K562 (cell line): ENCODE results near the gene G6PD. TPM values are rescaled to one million over a fixed set of nuclear protein-coding genes. Genes with fewer than 3 reads are reported as not detected.

Experiments used
- ARID3A ChIP-seq: IDR thresholded peaks from 2 replicates; pipeline ENCODE4 v1.6.1; 2012; ENCODE audit warnings: low read depth, low read length, improper control_type of control experiment, borderline replicate concordance
- BRD9 ChIP-seq: fragments of 450-650 bp; IDR thresholded peaks from 2 replicates; pipeline ENCODE4 v1.6.1; 2018; ENCODE audit warnings: low read depth; ENCODE audit not compliant: partially characterized antibody
- BRF1 ChIP-seq: IDR thresholded peaks from 3 replicates; pipeline ENCODE4 v1.6.1; 2011; ENCODE audit warnings: borderline replicate concordance, mild to moderate bottlenecking; ENCODE audit not compliant: insufficient read length; ENCODE audit errors: extremely low read depth
- CAMTA2 ChIP-seq: fragments of 250-450 bp; sonication (Bioruptor Pico); conservative IDR thresholded peaks from 2 replicates; pipeline ENCODE4 v1.5.1; 2022
- DLX4 ChIP-seq: fragments of 250-450 bp; sonication (Bioruptor Pico); IDR thresholded peaks from 2 replicates; pipeline ENCODE4 v1.6.1; 2021; ENCODE audit warnings: mild to moderate bottlenecking
- HLTF ChIP-seq: fragments of 450-650 bp; IDR thresholded peaks from 2 replicates; pipeline ENCODE4 v1.6.1; 2016
- HSF4 ChIP-seq: fragments of 250-450 bp; sonication (Bioruptor Pico); IDR thresholded peaks from 2 replicates; pipeline ENCODE4 v2.1.2; 2022; ENCODE audit warnings: mild to moderate bottlenecking, moderate library complexity, borderline replicate concordance
- MYNN ChIP-seq, 2 experiments: sonication (generic); formaldehyde crosslinking in 1 of 2; IDR thresholded peaks; 2 replicates each; pipeline versions ENCODE4 v1.5.0 to v1.6.1; 2016 to 2020; ENCODE audit warnings: antibody characterized with exemption in 1 of 2, missing genetic modification reagents in 1 of 2
- NR2C1 ChIP-seq, 2 experiments: fragments of 450-650 bp; IDR thresholded peaks; 2 replicates each; pipeline ENCODE4 v1.6.1; 2017; ENCODE audit warnings: mild to moderate bottlenecking in 2 of 2, antibody characterized with exemption in 1 of 2, inconsistent platforms in 1 of 2, missing compliant biosample characterization in 1 of 2, missing genetic modification characterization in 1 of 2
- POLR2A ChIP-seq: fragments of 450-650 bp; conservative IDR thresholded peaks from 2 replicates; pipeline ENCODE4 v1.6.1; 2016
- POLR3G ChIP-seq: IDR thresholded peaks from 2 replicates; pipeline ENCODE4 v1.6.1; 2011; ENCODE audit not compliant: insufficient read length, insufficient replicate concordance; ENCODE audit errors: extremely low read depth
- PYGO2 ChIP-seq: fragments of 450-650 bp; IDR thresholded peaks from 2 replicates; pipeline ENCODE4 v1.6.1; 2016; ENCODE audit warnings: mild to moderate bottlenecking, missing genetic modification characterization, moderate library complexity, missing compliant biosample characterization
- RBFOX2 ChIP-seq: fragments of 200-400 bp; formaldehyde crosslinking; IDR thresholded peaks from 2 replicates; pipeline ENCODE4 v1.6.1; 2017; ENCODE audit warnings: low read depth, mild to moderate bottlenecking, low read length, moderate library complexity
- SMAD1 ChIP-seq: fragments of 150-350 bp; IDR thresholded peaks from 2 replicates; pipeline ENCODE4 v1.6.1; 2014; ENCODE audit warnings: low read length, low read depth; ENCODE audit not compliant: partially characterized antibody
- SRSF1 ChIP-seq: fragments of 200-400 bp; formaldehyde crosslinking; IDR thresholded peaks from 2 replicates; pipeline ENCODE4 v1.6.1; 2017; ENCODE audit warnings: mild to moderate bottlenecking, low read depth, low read length, moderate library complexity
- TCFL5 ChIP-seq: fragments of 250-450 bp; sonication (Bioruptor Pico); conservative IDR thresholded peaks from 2 replicates; pipeline ENCODE4 v1.6.1; 2021; ENCODE audit warnings: mild to moderate bottlenecking, moderate library complexity, matching md5 sums
- ZBTB33 ChIP-seq: sonication (generic); formaldehyde crosslinking; IDR thresholded peaks from 2 replicates; pipeline ENCODE4 v1.8.1; 2023; ENCODE audit warnings: mild to moderate bottlenecking, missing genetic modification reagents
- ZFP30 ChIP-seq: fragments of 250-450 bp; sonication (Bioruptor Pico); IDR thresholded peaks from 2 replicates; pipeline ENCODE4 v1.8.0; 2022; ENCODE audit warnings: moderate library complexity, mild to moderate bottlenecking, inconsistent platforms, borderline replicate concordance
- ZFP36 ChIP-seq: fragments of 150-350 bp; IDR thresholded peaks from 2 replicates; pipeline ENCODE4 v1.6.1; 2018; ENCODE audit warnings: low read length, low read depth; ENCODE audit not compliant: partially characterized antibody
- ZNF316 ChIP-seq: fragments of 450-650 bp; IDR thresholded peaks from 2 replicates; pipeline ENCODE4 v1.6.1; 2016
- ZNF41 ChIP-seq: fragments of 250-450 bp; sonication (Bioruptor Pico); conservative IDR thresholded peaks from 2 replicates; pipeline ENCODE4 v1.4.0; 2020; ENCODE audit warnings: mild to moderate bottlenecking
- ZNF444 ChIP-seq: fragments of 250-450 bp; sonication (Bioruptor Pico); IDR thresholded peaks from 2 replicates; pipeline ENCODE4 v1.4.0; 2020; ENCODE audit warnings: mild to moderate bottlenecking, moderate library complexity
- ZNF780A ChIP-seq: fragments of 250-450 bp; sonication (Bioruptor Pico); IDR thresholded peaks from 2 replicates; pipeline ENCODE4 v1.5.0; 2021; ENCODE audit warnings: mild to moderate bottlenecking
- ZSCAN29 ChIP-seq: fragments of 450-650 bp; IDR thresholded peaks from 2 replicates; pipeline ENCODE4 v1.6.1; 2017
- ZZZ3 ChIP-seq: fragments of 450-650 bp; IDR thresholded peaks from 2 replicates; pipeline ENCODE4 v1.6.1; 2016; ENCODE audit warnings: antibody characterized with exemption, mild to moderate bottlenecking, moderate library complexity
- polyA plus RNA-seq, 8 experiments: library from polyadenylated mRNA; depleted of rRNA in 4 of 8; stranded (reverse) in 5 of 8; unstranded in 3 of 8; fragments of >200 nt; fragmentation: Nextera tagmentation in 2 of 8; fragmentation: Illumina TruSeq in 1 of 8; extraction: Ambion mirVana in 2 of 8; extraction: Trizol in 1 of 8; gene quantifications; 2 replicates each; pipeline versions ENCODE4 v1.2.1 to v1.2.3, GENCODE V29; 2011 to 2014; ENCODE audit warnings: inconsistent platforms in 1 of 8, missing spikeins in 1 of 8
- total RNA-seq, 7 experiments: library from RNA; depleted of rRNA in 6 of 7; stranded (reverse); fragments of >200 nt in 6 of 7; fragmentation: Illumina TruSeq in 2 of 7; extraction: Trizol in 2 of 7; gene quantifications; 2 replicates each; pipeline versions ENCODE4 v1.2.1 to v1.2.3, GENCODE V29; 2011 to 2021; ENCODE audit warnings: low replicate concordance in 1 of 7
- TF ChIP-seq, protein P1 (sequence below): fragments of 450-650 bp; formaldehyde crosslinking; IDR thresholded peaks from 2 replicates; pipeline ENCODE4 v1.4.0; 2022; ENCODE audit warnings: missing genetic modification characterization

The G6PD gene
- total and polyA plus RNA-seq, 9 of the 15 experiments (the other 6 are each of a cell fraction or from before 2014, with no cell fraction given): 2.9 to 222 (median 66.4) TPM

DNA sequence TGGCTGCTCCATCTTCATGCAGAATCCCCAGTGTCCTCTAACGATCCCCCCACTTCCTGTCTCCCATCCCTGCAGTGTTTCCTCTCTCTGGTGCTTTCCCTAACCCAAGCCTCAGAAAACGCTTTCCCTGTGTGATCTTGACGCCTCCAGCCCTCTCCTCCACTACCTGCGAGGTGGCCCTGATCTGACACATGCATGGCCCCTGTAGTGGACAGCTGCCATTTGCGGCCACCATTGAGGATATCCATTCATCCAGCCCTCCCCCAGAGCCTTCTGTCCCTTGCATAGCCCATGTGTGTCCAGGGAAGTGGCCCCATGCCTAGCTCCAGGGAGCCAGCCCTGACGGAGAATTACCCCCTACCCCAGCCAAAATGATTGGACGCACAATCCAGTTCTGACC is 63.3 kb downstream of the G6PD start (continued):
- no peak for TF ChIP-seq DLX4
- TF ChIP-seq ZSCAN29: no peak
- TF ChIP-seq ZZZ3: no peak
- TF ChIP-seq, protein P1, sequence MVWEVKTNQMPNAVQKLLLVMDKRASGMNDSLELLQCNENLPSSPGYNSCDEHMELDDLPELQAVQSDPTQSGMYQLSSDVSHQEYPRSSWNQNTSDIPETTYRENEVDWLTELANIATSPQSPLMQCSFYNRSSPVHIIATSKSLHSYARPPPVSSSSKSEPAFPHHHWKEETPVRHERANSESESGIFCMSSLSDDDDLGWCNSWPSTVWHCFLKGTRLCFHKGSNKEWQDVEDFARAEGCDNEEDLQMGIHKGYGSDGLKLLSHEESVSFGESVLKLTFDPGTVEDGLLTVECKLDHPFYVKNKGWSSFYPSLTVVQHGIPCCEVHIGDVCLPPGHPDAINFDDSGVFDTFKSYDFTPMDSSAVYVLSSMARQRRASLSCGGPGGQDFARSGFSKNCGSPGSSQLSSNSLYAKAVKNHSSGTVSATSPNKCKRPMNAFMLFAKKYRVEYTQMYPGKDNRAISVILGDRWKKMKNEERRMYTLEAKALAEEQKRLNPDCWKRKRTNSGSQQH (CRISPR knock-in tag): no peak
- no peak for TF ChIP-seq BRF1
- no peak for TF ChIP-seq NR2C1 (IDR thresholded peaks at IDR 0.05)
- TF ChIP-seq NR2C1 (tag; IDR thresholded peaks at IDR 0.05): no peak
- TF ChIP-seq ARID3A: no peak
- TF ChIP-seq CAMTA2 (CRISPR knock-in tag): no peak
- no peak for TF ChIP-seq BRD9
- no peak for TF ChIP-seq SRSF1
- no peak for TF ChIP-seq ZNF316
- no peak for TF ChIP-seq HSF4
- no peak for TF ChIP-seq ZNF780A
- TF ChIP-seq POLR2A: peak; percentile 67
- TF ChIP-seq HLTF: no peak
- peak; percentile 15; the same call in 1 of the 2 replicates for TF ChIP-seq RBFOX2
- TF ChIP-seq ZNF41 (CRISPR knock-in tag): no peak
- no peak for TF ChIP-seq TCFL5
- no peak for TF ChIP-seq ZFP30
- no peak for TF ChIP-seq SMAD1
- no peak for TF ChIP-seq PYGO2 (tag)
- TF ChIP-seq ZNF444 (CRISPR knock-in tag): no peak
- no peak for TF ChIP-seq POLR3G
- TF ChIP-seq MYNN (IDR thresholded peaks at IDR 0.05): peak; percentile 35; the same call in 1 of the 2 replicates
- TF ChIP-seq MYNN (CRISPR knock-in tag; IDR thresholded peaks at IDR 0.05): no peak
- no peak for TF ChIP-seq ZBTB33 (CRISPR knock-in tag)
- no peak for TF ChIP-seq ZFP36
